Daoy (cell line): ENCODE measurements around the gene ACSL6. TPM values are rescaled to one million over a fixed set of nuclear protein-coding genes. Genes with fewer than 3 reads are reported as not detected.
"Not testable (repeated sequence)": the region's sequence is repeated elsewhere in the genome, so short reads cannot be mapped to it uniquely, and the experiment has no call there.

Experiments
- DNase-seq: peaks from one replicate; pipeline ENCODE4 v3.0.0-alpha.2; 2015; ENCODE audit warnings: low read depth
- total RNA-seq: library from RNA; depleted of rRNA; stranded (reverse); fragments of >200 nt; shearing (Covaris generic); gene quantifications from 2 replicates; pipeline ENCODE4 v1.2.3, GENCODE V29; 2014; rRNA removed

The ACSL6 gene
- total RNA-seq, 1 experiment from 2014 or later: 0.46 TPM

GRCh38 chr5:131942016-131942415, 69.4 kb downstream of the ACSL6 start:
- no peak for DNase-seq

DNA sequence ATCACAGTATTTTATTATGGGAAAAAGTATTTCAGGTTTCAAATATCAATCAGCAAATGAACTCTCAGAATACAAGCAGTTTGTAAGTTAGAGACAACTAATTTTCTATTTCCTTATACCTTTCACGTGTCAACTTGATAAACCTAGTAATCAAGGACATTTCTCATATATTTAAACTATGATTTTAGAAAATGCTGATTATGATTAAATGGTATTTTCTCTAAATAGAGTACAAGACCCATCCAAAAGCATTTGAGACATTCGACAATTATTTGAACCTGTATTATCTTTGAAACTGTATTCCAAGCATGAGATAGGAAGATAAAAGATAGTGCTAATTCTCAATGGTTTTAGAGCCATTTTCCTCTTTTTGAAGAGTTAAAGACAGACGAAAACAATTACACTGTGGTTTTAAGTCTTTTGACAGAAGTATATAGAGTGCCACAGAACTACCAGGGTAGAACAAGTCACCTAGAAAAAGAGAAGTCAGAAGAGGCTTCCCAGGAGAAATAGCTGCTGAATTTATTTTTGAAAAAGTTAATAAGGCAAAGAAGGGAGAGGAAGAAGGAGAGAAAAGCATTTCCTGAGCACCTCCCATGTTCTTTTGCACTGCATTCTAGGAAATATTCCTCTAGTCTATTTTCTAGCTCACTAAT, 71.6 kb downstream of the ACSL6 start:
- no peak for DNase-seq

DNA sequence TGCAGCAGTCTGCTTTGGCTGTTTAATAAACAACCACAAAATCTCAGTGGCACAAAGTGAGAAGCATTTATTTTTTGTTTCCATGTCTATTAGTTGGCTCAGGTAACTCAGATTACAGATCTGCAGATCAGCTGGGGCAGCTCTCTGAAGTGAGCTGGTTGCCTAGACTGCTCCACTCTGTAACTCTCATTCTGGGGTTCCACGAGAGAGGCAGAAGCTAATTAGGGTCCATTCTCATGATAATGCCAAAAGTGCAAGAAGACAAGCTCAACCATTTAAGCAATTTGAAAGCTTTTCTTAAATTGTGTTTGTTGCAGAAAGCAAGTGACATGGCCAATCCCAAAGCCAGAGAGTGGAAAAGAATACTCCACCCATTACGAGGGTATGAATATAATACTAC, 79.2 kb downstream of the ACSL6 start:
- DNase-seq: no peak

GRCh38 chr5:131928957-131929356, 82.5 kb downstream of the ACSL6 start:
- no peak for DNase-seq

DNA sequence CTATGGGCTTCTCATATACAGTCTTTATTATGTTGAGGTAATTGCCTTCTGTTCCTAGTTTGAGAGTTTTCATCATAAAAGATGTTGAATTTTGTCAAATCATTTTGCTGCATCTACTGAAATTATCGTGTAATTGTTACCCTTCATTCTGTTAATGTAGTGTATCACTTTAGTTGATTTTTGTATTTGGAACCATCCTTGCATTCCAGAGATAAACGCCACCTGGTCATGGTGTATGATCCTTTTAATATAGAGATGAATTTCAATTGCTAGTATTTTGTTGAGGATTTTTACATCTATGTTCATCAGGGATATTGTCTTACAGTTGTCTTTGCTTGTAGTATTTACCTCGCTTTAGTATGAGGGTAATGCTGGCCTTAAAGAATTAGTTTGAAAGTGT, 85.3 kb downstream of the ACSL6 start:
- no peak for DNase-seq

DNA sequence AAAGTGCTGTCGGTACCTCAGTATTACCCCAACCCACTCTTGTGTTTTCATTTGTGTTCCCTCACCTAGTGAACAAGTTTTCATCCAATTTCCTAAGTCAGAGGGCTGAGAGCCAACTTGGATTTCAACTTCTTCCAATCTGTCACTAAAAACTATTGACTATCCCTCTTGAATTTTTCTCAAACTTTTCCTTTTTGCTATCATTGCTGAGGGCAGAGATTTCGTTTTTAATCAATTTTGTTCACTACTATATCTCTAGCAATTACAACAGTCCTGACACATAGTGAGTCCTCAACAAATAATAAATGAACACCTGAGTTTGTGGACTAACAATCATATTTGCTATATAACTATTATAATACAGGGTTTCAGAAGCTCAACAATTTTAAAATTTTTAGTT, 95.0 kb downstream of the ACSL6 start:
- no peak for DNase-seq

- DNase-seq: no peak
These were observed 97.0 kb downstream of the ACSL6 start for GRCh38 chr5:131914472-131914871.

DNA sequence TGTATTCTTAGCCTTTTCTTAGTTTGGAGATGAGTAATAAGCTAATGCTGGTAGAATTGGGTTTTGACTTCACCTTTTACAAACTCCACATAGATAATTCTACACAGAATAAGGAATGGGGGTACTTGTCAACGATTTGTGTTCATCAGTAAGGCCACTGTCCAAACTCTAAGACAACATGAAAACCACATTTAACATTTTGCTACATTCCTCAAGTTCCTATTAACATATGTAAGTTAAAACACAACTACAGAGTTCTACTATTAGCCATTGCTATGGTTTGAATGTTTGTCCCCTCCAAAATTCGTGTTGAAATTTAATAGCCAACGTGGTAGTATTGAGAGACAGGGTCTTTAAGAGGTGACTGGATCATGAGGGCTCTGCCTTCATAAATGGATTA, 97.9 kb downstream of the ACSL6 start:
- DNase-seq: no peak

DNA sequence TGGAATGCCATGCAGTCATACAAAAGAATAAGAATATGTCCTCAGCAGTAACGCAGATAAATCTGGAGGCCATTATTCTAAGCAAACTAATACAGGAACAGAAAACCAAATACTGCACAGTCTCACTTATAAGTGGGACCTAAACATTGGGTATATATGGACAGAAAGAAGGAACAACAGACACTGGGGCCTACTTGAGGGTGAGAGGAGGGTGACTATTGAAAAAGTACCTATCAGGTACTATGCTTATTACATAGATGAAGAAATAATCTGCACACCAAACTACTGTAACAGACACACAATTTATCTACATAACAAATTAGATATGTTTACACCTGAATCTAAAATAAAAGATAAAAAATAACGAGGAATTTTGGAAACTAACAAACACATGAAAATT, 104.8 kb downstream of the ACSL6 start:
- DNase-seq: no peak

GRCh38 chr5:131902266-131902665, 109.2 kb downstream of the ACSL6 start:
- not testable (repeated sequence) for DNase-seq

Other genes with a start within 250 kb of the ACSL6 start
- gene FNIP1, start 214.6 kb downstream of the ACSL6 start, total RNA-seq: 27.8 and 28.9 TPM in 2 replicates
- gene MEIKIN, start 66.0 kb downstream of the ACSL6 start, total RNA-seq: not detected in 2 replicates
- not detected in 2 replicates for gene IL3, start 49.0 kb upstream of the ACSL6 start, total RNA-seq
- 16.4 and 25.3 TPM in 2 replicates for gene CSF2, start 62.1 kb upstream of the ACSL6 start, total RNA-seq
- 118 and 119 TPM in 2 replicates for gene P4HA2, start 216.2 kb upstream of the ACSL6 start, total RNA-seq
- 94.7 and 103 TPM in 2 replicates for gene PDLIM4, start 246.0 kb upstream of the ACSL6 start, total RNA-seq